GM10248 (cell line): ENCODE results near the gene NARS2.

Experiments used
- CTCF ChIA-PET: fragments of 300-600 bp; sonication (Branson Sonifier 250); formaldehyde crosslinking; extraction: SDS; loops from one replicate; lab custom pipeline; 2021; ENCODE audit warnings: antibody characterized with exemption; lab: Yijun Ruan, JAX
- POLR2A ChIA-PET: fragments of 350-650 bp; sonication (Branson Sonifier 250); formaldehyde crosslinking; extraction: SDS; loops from one replicate; lab custom pipeline; 2020; ENCODE audit warnings: antibody characterized with exemption; lab: Yijun Ruan, JAX
- DNase-seq: peaks from one replicate; pipeline ENCODE4 v3.0.0; 2012; ENCODE audit errors: extremely low spot score
- CTCF ChIP-seq: IDR thresholded peaks from 2 replicates; pipeline ENCODE4 v1.5.1; 2012; ENCODE audit warnings: mild to moderate bottlenecking, low read depth; ENCODE audit errors: extremely low read depth, missing control alignments, control extremely low read depth

The NARS2 gene

DNA sequence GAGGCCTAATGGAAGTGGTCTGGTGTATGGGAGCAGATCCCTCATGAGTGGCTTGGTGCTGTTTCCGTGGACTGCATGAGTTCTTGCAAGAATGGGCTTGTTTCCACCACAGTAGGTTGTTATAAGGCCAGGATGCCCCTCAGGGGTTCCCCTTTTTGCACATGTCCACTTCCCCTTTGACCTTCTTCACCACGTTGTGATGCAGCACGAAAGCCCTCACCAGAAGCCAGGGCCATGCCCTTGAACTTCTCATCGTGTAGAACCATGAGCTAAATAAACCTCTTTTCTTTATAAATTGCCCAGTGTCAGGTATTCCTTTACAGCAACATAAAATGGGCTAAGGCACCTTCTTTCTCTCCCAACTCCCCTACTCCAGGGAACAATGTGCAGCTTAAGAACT is 2.8 kb upstream of the NARS2 start:
- ChIA-PET POLR2A (no interaction called here), CTCF (interaction anchor here (1.9 to 6.4 kb wide), 2 partner anchors 9 to 13 kb away, joined by 5 to 53 read pairs; no protein-coding TSS in a partner anchor)

DNA sequence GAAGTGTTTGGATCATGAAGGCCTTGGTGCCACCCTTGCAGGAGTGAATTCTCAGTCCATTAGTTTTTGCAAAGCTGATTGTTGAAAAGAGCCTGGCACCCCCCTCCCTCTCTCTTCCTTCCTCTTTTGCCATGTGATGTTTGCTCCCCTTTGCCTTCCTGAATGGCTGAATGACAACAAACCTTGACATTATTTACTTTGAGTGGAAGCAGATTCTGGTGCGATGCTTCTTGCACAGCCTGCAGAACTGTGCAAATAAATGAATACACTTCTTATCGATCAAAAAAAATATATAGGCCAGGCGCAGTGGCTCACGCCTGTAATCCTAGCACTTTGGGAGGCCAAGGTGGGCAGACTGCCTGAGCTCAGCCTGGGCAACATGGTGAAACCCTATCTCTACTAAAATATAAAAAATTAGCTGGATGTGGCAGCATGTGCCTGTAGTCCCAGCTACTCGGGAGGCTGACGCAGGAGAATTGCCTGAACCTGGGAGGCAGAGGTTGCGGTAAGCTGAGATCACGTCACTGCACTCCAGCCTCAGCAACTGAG is 2.0 kb upstream of the NARS2 start:
- POLR2A ChIA-PET = no interaction called here
- no peak for DNase-seq
- no peak for TF ChIP-seq CTCF
- CTCF ChIA-PET = interaction anchor here (1.0 to 6.4 kb wide), 3 partner anchors 10 to 69 kb away, joined by 3 to 53 read pairs (median 5); no protein-coding TSS in a partner anchor

More for the DNA sequence above, 2.8 kb upstream of the NARS2 start:
- no peak for TF ChIP-seq CTCF
- no peak for DNase-seq

DNA sequence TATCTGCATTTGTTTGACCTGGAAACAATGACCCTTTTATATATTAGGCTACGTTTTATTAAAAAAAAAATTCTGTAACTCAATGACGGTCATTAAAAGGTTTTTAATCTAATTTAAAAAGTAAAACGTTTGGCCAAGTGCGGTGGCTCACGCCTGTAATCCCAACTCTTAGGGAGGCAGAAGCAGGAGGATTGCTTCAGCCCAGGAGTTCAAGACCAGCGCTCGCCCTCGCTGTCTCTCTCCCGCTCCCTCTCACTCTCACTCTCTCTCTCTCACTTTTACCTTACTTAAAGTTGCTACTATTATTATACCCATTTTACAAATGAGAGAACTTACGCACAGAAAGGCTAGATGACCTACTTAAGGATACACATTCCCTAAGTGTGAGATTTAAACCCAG is 814 bp upstream of the NARS2 start:
- TF ChIP-seq CTCF = no peak
- ChIA-PET CTCF (interaction anchor here (6.4 kb wide), 1 partner anchor 11 kb away, joined by 53 read pairs; no protein-coding TSS in a partner anchor), POLR2A (interaction anchor here (0.9 kb wide), 1 partner anchor 581 kb away, joined by 3 read pairs; no protein-coding TSS in a partner anchor)
- no peak for DNase-seq

- POLR2A ChIA-PET = no interaction called here
- CTCF ChIA-PET = interaction anchor here (0.7 to 6.4 kb wide), 6 partner anchors 9 to 346 kb away, joined by 3 to 53 read pairs (median 3); no protein-coding TSS in a partner anchor
- DNase-seq = no peak
- no peak for TF ChIP-seq CTCF
Observed at GRCh38 chr11:78573681-78574080, 983 bp downstream of the NARS2 start.

GRCh38 chr11:78573271-78573670 is 1.4 kb downstream of the NARS2 start:
- CTCF ChIA-PET = interaction anchor here (1.0 to 6.4 kb wide), 4 partner anchors 9 to 345 kb away, joined by 3 to 53 read pairs (median 4); no protein-coding TSS in a partner anchor
- no peak for TF ChIP-seq CTCF
- POLR2A ChIA-PET = no interaction called here
- no peak for DNase-seq

DNA sequence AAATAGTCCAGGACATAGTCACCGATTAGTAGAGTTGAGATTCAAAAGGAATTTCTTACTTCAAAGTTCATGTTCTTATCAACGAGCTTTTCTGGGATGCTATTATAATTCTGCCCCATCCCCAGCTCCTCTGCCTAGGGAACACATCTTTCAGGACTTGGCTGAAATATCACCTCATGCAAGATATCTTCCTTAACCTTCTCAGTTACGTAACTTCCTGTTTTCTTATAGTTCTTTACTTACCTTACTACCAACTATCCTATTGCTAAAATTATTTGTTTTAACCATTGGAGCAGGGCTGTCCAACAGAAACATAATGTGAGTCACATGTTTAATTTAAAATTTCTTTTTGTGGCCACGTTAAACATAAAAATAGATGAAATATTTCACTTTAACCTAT is 2.3 kb downstream of the NARS2 start:
- no peak for DNase-seq
- ChIA-PET CTCF (interaction anchor here (1.1 to 6.4 kb wide), 3 partner anchors 8 to 344 kb away, joined by 3 to 53 read pairs (median 6); no protein-coding TSS in a partner anchor), POLR2A (no interaction called here)
- no peak for TF ChIP-seq CTCF

DNA sequence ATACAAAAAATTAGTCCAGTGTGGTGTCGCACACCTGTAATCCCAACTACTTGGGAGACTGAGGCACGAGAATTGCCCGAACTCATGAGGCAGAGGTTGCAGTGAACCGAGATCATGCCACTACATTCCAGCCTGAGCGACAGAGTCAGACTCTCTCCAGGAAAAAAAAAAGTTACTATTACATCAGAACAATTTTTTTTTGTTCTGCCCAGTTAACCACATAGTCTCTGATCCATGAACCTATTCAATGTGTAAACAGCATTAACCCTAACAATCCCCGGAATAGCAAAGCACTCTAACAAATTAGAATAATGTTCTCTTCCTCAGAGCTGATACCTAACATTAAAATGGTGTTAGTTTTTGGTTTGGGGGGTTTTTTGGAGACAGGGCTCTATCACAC is 4.6 kb downstream of the NARS2 start:
- ChIA-PET POLR2A (no interaction called here), CTCF (no interaction called here)
- DNase-seq = no peak
- TF ChIP-seq CTCF = no peak
